Measurements from ENCODE around the gene LY6G6C.

The LY6G6C gene

DNA sequence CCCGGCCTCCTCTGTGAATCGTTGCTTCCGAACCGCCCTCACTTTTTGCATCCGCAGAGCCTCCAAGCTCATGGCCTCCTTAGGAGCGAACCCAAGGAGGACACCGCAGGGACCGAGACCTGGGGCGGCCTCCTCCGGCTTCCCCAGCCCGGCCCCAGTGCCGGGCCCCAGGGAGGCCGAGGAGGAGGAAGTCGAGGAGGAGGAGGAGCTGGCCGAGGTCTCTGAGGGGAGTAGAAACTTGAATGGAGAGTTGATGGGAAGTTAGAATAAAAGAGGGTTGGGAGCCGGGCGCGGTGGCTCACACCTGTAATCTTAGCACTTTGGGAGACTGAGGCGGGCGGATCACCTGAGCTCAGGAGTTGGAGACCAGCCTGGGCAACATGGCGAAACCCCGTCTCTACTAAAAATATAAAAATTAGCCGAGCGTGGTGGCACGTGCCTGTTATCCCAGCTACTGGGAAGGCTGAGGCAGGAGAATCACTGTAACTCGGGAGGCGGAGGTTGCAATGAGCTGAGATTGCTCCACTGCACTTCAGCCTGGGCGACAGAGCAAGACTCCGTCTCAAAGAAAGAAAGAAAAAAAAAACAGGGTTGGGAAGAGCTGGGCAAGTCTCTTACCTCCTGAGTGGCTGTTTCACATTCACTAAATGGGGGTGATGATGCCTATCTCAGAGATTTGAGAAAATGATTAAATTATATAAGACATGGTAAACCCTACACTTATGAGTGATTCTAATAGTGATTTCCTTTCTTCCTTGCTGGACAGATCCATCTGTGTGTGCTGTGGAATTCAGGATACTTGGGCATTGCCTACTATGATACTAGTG lies 19.1 kb upstream of the LY6G6C start:
- no peak for DNase-seq

DNA sequence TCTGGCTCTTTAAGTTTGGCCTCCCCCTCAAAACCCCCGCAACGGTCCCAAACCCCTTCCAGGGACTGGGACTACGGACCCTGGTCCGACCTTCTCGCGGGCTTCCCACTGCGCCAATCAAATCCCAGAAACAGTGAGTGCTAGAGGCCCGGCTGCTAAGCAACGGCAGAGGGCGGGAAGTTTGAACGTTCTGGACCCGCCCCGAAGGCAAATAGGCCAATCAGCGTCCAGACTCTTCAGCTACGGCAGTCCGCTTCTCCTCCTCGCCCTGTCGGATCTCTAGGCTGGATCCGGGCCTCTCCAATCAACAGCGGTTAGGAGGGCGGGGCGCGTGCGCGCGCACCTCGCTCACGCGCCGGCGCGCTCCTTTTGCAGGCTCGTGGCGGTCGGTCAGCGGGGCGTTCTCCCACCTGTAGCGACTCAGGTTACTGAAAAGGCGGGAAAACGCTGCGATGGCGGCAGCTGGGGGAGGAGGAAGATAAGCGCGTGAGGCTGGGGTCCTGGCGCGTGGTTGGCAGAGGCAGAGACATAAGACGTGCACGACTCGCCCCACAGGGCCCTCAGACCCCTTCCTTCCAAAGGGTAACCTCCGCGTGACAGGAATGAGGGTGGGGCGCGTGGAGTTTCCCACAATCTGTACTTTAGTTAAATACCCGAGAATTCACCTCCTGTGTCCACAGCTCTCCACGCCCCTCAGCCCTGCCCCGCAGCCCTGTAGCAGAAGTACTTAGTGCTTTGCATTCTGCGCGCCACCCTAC lies 18.3 kb upstream of the LY6G6C start, which contains the start of gene MSH5:
TSS of gene MSH5 (plus strand) at position 367 of the 758 bp plus-strand sequence. CDS start 462 bp downstream, outside the sequence.
- peak; percentile 49 for DNase-seq

DNA sequence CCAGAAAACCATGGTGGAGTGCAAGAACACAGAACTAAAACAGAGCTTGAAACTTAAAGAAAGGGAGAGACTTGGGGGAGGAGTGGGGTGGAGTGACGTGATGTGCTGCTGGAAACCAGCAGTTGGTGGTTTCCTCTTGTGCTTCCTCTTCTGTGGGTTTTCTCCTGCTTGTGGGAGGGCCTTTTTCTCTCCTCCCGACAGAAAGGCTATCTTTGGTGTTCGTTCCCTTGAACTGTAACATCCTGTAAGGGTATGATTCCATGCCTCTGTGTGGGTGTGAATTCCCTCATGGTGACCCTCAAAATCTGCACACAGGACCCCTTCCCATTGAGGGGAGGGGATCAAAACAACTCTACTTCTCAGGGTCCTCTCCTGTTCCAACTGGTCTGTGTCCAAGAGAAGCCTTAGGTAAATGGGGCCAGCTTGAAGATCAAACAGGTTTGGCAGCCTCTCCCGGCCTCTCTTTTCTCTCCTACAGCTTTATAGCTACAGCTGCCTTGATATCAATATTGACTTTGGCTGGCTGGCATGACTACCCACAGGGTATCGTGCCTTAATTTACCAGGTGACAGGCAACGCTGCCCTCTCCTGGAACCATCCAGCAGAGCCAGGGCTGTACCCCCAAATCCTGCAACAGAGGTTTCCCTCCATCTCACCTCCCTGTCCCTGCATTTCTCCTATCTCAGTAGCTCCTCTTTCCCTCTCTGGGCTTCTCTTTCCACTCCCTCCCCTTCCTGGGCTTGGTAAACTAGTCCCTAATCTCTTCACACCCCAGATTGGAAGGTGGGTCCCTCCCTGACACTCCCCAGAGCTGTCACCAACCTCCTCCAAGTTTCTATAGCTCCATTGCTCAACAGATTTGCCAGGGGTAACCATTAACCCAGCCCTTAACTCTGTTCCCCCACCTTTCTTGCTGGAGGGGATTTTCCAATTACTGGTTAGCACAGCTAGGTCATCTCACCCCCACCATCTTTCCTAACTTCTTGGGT lies 16.7 kb upstream of the LY6G6C start:
- DNase-seq: no peak

- DNase-seq: no peak
Observed at GRCh38 chr6:31737315-31737990, 15.9 kb upstream of the LY6G6C start.

- DNase-seq: no peak
Observed at GRCh38 chr6:31736768-31737314, 15.3 kb upstream of the LY6G6C start.

GRCh38 chr6:31736021-31736767 lies 14.6 kb upstream of the LY6G6C start, which contains the start of gene CLIC1:
CLIC1 (minus strand) TSS chr6:31736530; CDS start chr6:31736300, 230 bp downstream.
- peak; percentile 70 for DNase-seq

GRCh38 chr6:31734821-31735406 lies 13.4 kb upstream of the LY6G6C start:
- DNase-seq: no peak

GRCh38 chr6:31734247-31734820 lies 12.8 kb upstream of the LY6G6C start:
- DNase-seq: no peak

GRCh38 chr6:31733734-31734133 lies 12.2 kb upstream of the LY6G6C start:
- no peak for DNase-seq

DNA sequence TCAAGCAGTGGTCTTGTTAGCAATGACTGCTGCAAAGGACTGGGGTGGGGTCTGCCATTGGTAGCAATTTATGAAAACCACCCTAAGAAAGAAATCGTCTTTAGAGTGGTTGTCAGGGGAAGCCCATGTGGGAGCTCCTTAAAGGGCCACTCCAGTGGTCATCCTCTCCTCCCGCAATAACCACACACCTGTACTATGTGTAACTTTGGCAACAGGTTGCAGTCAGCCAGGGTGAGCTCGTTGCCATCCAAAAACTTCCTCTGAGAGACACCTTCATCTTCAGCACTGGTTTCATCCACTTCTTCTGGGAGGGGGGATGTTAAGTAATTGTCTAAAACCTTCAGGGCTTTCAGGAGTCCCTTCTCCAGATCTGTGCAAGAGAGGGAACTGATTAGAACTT lies 10.5 kb upstream of the LY6G6C start:
- DNase-seq: no peak

- no peak for DNase-seq
Observed at GRCh38 chr6:31730631-31731086, 9.1 kb upstream of the LY6G6C start.

GRCh38 chr6:31729979-31730630 lies 8.6 kb upstream of the LY6G6C start:
- peak; percentile 47 for DNase-seq

- no peak for DNase-seq
Observed at GRCh38 chr6:31729515-31729978, 8.0 kb upstream of the LY6G6C start.

GRCh38 chr6:31728767-31729514 lies 7.4 kb upstream of the LY6G6C start, which contains the start of gene DDAH2:
DDAH2 (minus strand) TSS chr6:31729299; CDS start chr6:31729161, 138 bp downstream.
- DNase-seq: no peak

DNA sequence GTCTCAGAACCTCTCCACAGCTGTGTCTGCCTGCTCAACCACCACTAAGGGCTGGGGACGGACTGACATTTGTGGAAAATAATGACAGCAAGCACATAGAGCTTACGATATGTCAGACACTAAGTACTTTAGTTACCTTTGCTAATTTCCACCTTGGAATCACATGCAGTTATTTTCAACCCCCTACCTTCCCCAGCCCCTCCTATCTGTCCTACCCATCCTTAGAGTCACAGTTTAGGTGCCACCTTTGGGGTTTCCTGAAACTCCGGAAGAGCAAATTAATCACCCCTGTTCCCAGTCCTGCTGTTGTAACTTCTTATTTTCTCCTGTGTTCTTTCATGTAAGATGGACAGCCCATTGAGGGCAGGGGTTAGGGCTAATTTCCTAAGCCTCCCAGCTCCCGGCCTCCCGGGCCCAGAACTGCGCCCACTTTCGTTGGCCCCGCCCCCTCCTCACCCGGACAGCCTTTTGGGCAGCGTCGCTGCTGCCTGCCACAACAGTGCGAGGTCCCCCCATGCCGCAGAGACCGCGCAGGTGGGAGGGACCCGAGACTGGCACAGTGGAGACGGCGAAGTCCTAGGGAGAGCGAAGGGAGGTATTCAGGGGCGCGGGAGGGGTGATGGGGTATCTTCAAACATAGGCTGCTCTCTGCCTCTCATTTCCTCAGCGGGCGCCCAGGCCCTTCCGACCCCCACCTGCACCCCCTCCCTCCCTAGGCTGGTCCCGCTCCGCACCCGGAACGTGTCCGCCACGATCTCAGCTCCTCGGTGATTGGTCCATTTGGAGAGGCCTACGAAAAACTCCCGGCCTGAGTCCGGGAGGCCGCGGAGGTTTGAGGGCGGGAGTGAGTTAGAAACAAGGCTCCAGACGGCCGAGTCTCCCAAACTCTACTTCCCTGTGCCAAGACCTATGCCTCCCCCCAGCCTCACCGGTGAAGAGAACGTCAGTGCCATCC lies 6.4 kb upstream of the LY6G6C start:
- DNase-seq: no peak

- no peak for DNase-seq
Observed at GRCh38 chr6:31727034-31727716, 5.6 kb upstream of the LY6G6C start.

Measured in cortex of kidney (tissue), 1 donor.